GM18861 (cell line): ENCODE measurements around the gene MRM3.
"Not testable (repeated sequence)": the region's sequence is repeated elsewhere in the genome, so short reads cannot be mapped to it uniquely, and the experiment has no call there.

ENCODE experiments used
- ATAC-seq: cut with Tn5 transposase; IDR thresholded peaks from one replicate; pipeline ENCODE4 v1.9.1; 2021; ENCODE audit not compliant: unreplicated experiment

Gene MRM3

GRCh38 chr17:795276-795675, 13.1 kb downstream of the MRM3 start:
- no peak for ATAC-seq

- ATAC-seq, result no peak
Measured at GRCh38 chr17:795721-796120, 13.6 kb downstream of the MRM3 start.

- ATAC-seq, result no peak
Measured at GRCh38 chr17:796609-797008, 14.5 kb downstream of the MRM3 start.

- no peak for ATAC-seq
Measured at GRCh38 chr17:797236-797840, 15.2 kb downstream of the MRM3 start.

- ATAC-seq, result no peak
Measured at GRCh38 chr17:798246-798645, 16.1 kb downstream of the MRM3 start.

- no peak for ATAC-seq
Measured at GRCh38 chr17:799261-799660, 17.1 kb downstream of the MRM3 start.

- no peak for ATAC-seq
Measured at GRCh38 chr17:800446-801242, 18.5 kb downstream of the MRM3 start.

- no peak for ATAC-seq
Measured at GRCh38 chr17:801660-802059, 19.5 kb downstream of the MRM3 start.

GRCh38 chr17:802481-802880, 20.3 kb downstream of the MRM3 start:
- no peak for ATAC-seq

GRCh38 chr17:802901-803881, 21.0 kb downstream of the MRM3 start:
- no peak for ATAC-seq

- ATAC-seq, result no peak
Measured at GRCh38 chr17:804541-805435, 22.6 kb downstream of the MRM3 start.

- not testable (repeated sequence) for ATAC-seq
Measured at GRCh38 chr17:805886-806285, 23.7 kb downstream of the MRM3 start.

GRCh38 chr17:806346-806745, 24.2 kb downstream of the MRM3 start:
- ATAC-seq, result no peak

GRCh38 chr17:806781-807522, 24.8 kb downstream of the MRM3 start:
- ATAC-seq, result no peak

- ATAC-seq, result no peak
Measured at GRCh38 chr17:807523-808294, 25.6 kb downstream of the MRM3 start.

GRCh38 chr17:811051-811784, 29.1 kb downstream of the MRM3 start:
- no peak for ATAC-seq

- no peak for ATAC-seq
Measured at GRCh38 chr17:812638-813204, 30.6 kb downstream of the MRM3 start.

GRCh38 chr17:814371-814770, 32.2 kb downstream of the MRM3 start:
- no peak for ATAC-seq
